ENCODE data around the gene PFDN5.

GRCh38 chr12:53258541-53259539 lies 36.5 kb upstream of the PFDN5 start:
- TF ChIP-seq ZBTB2 (IDR thresholded peaks at IDR 0.05): no peak
- no peak for TF ChIP-seq CTCF (IDR thresholded peaks at IDR 0.05 in 2 of 3, conservative IDR thresholded peaks at IDR 0.05 in 1 of 3; ENCODE audit: insufficient read depth in 2 of 3, low read depth in 1 of 3, low read length in 3 of 3)
- no peak for TF ChIP-seq PYGO2 (tag; IDR thresholded peaks at IDR 0.05)
- TF ChIP-seq ZFP36 (IDR thresholded peaks at IDR 0.05; ENCODE audit: low read depth, low read length, partially characterized antibody): no peak
- no peak for TF ChIP-seq HDAC3 (IDR thresholded peaks at IDR 0.05; ENCODE audit: borderline replicate concordance, partially characterized antibody)
- TF ChIP-seq, protein P1, sequence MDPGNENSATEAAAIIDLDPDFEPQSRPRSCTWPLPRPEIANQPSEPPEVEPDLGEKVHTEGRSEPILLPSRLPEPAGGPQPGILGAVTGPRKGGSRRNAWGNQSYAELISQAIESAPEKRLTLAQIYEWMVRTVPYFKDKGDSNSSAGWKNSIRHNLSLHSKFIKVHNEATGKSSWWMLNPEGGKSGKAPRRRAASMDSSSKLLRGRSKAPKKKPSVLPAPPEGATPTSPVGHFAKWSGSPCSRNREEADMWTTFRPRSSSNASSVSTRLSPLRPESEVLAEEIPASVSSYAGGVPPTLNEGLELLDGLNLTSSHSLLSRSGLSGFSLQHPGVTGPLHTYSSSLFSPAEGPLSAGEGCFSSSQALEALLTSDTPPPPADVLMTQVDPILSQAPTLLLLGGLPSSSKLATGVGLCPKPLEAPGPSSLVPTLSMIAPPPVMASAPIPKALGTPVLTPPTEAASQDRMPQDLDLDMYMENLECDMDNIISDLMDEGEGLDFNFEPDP (CRISPR knock-in tag; IDR thresholded peaks at IDR 0.05): no peak
- TF ChIP-seq POLR2A (conservative IDR thresholded peaks at IDR 0.05): no peak

Data from K562 (cell line).